Islet precursor cell (in vitro differentiated cells): ENCODE measurements around the gene AMMECR1L.
A peak's percentile ranks its signal among the peaks of the same experiment; 100 is the strongest.
"Not testable (repeated sequence)": the region's sequence is repeated elsewhere in the genome, so short reads cannot be mapped to it uniquely, and the experiment has no call there.

Experiments
- DNase-seq: peaks from one replicate; pipeline ENCODE4 v3.0.0-alpha.2; 2018

Gene AMMECR1L

GRCh38 chr2:127886593-127886935 lies 808 bp upstream of the AMMECR1L start:
- DNase-seq = not testable (repeated sequence)

GRCh38 chr2:127884861-127885740 lies 655 bp downstream of the AMMECR1L start:
- not testable (repeated sequence) for DNase-seq

GRCh38 chr2:127884436-127884835 lies 1.3 kb downstream of the AMMECR1L start:
- no peak for DNase-seq

- DNase-seq = no peak
Measured at GRCh38 chr2:127879899-127880298, 5.9 kb downstream of the AMMECR1L start.

GRCh38 chr2:127877626-127878025 lies 8.1 kb downstream of the AMMECR1L start:
- no peak for DNase-seq

- DNase-seq = no peak
Measured at GRCh38 chr2:127877136-127877535, 8.6 kb downstream of the AMMECR1L start.

GRCh38 chr2:127874378-127875269 lies 11.1 kb downstream of the AMMECR1L start:
- DNase-seq = no peak

GRCh38 chr2:127873707-127874303 lies 12.0 kb downstream of the AMMECR1L start:
- DNase-seq = no peak

- DNase-seq = no peak
Measured at GRCh38 chr2:127872354-127872753, 13.4 kb downstream of the AMMECR1L start.

- DNase-seq = no peak
Measured at GRCh38 chr2:127865926-127866325, 19.8 kb downstream of the AMMECR1L start.

GRCh38 chr2:127864877-127865276 lies 20.9 kb downstream of the AMMECR1L start:
- no peak for DNase-seq

- DNase-seq = no peak
Measured at GRCh38 chr2:127862228-127862627, 23.5 kb downstream of the AMMECR1L start.

- no peak for DNase-seq
Measured at GRCh38 chr2:127860130-127860529, 25.6 kb downstream of the AMMECR1L start.

GRCh38 chr2:127859712-127860085 lies 26.1 kb downstream of the AMMECR1L start:
- DNase-seq = peak; percentile 97

- DNase-seq = no peak
Measured at GRCh38 chr2:127857265-127857808, 28.4 kb downstream of the AMMECR1L start.

GRCh38 chr2:127853671-127854070 lies 32.1 kb downstream of the AMMECR1L start:
- DNase-seq = no peak

- no peak for DNase-seq
Measured at GRCh38 chr2:127852388-127852787, 33.4 kb downstream of the AMMECR1L start.

GRCh38 chr2:127847931-127848330 lies 37.8 kb downstream of the AMMECR1L start:
- no peak for DNase-seq

- no peak for DNase-seq
Measured at GRCh38 chr2:127844973-127845372, 40.8 kb downstream of the AMMECR1L start.

- no peak for DNase-seq
Measured at GRCh38 chr2:127843677-127844076, 42.1 kb downstream of the AMMECR1L start.

GRCh38 chr2:127841466-127842178 lies 44.1 kb downstream of the AMMECR1L start:
- DNase-seq = no peak

GRCh38 chr2:127840893-127841292 lies 44.9 kb downstream of the AMMECR1L start:
- no peak for DNase-seq

- no peak for DNase-seq
Measured at GRCh38 chr2:127834951-127835350, 50.8 kb downstream of the AMMECR1L start.
